IPS DF 19.7 (cell line): ENCODE data around the gene ATF2.

ENCODE experiments used
- DNase-seq: peaks from one replicate; pipeline ENCODE4 v3.0.0-alpha.2; 2013; ENCODE audit warnings: low read depth, low spot score

Gene ATF2

GRCh38 chr2:175167792-175168563, at the start of gene ATF2:
Gene ATF2, minus strand, starts transcription at chr2:175168203. Its CDS starts 31,760 bp downstream, at chr2:175136443.
- peak; percentile 96 for DNase-seq

- no peak for DNase-seq
These were observed 39.9 kb upstream of the ATF2 start for GRCh38 chr2:175207741-175208438.

GRCh38 chr2:175206866-175207265, 38.9 kb upstream of the ATF2 start:
- DNase-seq, result no peak

DNA sequence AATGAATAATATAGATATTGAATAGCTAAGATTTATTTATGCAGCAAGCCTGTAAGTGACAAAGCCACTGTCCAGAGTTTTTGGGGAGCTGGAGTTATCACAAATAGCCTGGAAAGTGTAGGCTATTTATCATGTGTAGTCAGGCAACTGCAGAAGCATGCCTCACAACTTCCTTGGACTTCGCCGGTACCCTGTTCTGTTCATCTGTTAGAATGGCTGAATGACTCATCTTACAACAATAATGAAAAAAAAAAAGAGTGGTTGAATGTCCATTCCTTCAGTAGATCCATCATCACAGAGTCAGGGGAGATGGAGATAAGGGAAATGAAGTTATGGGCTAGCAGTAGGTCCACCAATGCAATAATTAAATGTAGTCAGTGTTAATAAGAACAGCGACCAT, 37.5 kb upstream of the ATF2 start:
- no peak for DNase-seq

DNA sequence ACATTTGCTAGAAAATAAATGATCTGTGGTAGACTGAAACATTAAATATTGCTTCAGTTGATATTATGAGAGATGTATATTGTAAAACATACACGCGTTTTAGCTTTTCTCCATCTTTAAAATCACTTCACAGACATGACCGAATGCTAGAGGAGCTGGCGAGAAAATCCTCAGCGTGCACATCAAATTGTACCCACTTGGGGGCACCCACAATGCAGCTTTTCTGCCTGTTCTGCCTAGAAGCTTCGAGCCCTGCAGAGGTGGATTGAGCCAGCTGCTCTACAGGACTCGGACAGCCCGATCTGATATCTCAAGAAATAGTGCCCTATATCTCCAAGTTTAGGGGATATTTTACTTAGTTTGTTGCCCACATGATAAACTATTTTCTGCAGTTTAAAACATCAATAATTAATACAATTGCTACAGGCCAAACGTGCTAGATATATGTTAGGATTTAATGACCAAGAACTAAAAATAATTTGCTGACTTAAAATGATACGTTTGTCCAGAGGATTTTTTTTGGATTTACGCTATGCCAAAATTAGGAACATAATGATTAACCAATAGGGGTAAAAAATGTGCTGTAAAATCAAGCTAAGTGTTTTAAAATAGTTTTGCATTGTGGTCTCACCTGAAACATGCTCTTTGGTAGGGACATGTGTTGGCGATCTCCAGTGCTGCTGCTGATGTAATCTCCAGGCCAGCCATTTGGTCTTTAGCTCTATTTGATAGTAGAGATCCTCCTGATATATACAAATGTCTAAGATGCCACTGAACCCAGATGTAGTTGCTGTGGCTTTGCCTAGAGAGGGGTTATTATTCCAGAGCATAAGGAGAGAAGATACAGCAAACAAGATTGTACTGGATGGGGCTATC, 35.9 kb upstream of the ATF2 start:
- peak; percentile 28 for DNase-seq

- no peak for DNase-seq
These were observed 27.0 kb upstream of the ATF2 start for GRCh38 chr2:175195012-175195411.

DNA sequence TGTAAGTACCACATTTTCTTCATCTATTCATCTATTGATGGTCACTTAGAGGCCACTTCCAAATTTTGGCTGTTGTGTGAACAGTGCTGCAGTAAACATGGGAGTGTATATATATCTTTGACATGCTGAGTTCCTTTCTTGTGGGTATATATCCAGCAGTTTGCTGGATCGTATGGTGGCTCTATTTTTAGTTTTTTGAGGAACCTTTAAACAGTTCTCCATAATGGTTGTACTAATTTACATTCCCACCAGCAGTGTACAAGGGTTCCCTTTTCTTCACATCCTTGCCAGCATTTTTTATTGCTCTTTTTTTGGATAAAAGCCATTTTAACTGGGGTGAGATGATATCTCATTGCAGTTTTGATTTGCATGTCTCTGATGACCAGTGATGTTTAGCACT, 20.8 kb upstream of the ATF2 start:
- no peak for DNase-seq

DNA sequence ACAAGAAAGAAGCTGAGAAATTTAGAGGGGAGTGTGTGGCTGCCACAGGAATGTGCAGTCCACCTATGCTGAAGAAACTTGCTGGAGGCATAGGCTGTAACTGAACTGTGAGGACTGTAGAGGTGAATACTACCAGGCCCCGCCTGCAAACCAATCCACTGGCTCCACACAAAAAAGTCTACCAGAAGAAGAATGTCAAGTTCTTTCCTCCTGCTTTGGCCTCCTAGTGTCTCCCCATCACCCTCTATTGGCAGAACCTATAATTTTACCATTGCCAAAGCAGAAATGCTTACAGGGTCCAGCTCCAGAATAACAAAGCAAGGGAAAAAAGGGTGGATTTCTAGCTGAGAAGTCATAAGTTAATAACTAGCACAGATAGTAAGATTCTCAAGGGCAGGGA, 19.4 kb upstream of the ATF2 start:
- no peak for DNase-seq

- no peak for DNase-seq
These were observed 15.7 kb upstream of the ATF2 start for GRCh38 chr2:175183674-175184073.

DNA sequence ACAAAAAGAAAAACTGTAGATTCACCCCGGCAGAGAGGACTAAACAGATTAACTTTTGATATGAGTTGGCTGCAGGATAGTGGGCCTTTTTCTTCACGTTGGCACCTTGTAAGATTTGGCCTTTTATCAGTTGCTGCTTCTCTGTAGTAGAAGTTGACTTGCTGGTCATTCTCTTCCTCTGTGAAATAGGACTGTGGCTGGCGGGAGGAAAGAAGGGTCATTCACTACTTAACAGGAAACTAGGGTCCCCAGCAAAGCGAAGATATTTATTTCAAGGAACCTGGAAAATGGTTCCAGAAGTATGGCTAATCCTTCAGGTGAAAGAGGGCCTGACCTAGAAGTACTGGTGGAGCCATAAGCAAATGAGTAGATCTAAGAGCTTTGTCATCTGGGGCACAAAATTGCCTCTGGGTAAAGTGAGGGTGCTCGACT, 13.9 kb upstream of the ATF2 start:
- DNase-seq, result no peak

DNA sequence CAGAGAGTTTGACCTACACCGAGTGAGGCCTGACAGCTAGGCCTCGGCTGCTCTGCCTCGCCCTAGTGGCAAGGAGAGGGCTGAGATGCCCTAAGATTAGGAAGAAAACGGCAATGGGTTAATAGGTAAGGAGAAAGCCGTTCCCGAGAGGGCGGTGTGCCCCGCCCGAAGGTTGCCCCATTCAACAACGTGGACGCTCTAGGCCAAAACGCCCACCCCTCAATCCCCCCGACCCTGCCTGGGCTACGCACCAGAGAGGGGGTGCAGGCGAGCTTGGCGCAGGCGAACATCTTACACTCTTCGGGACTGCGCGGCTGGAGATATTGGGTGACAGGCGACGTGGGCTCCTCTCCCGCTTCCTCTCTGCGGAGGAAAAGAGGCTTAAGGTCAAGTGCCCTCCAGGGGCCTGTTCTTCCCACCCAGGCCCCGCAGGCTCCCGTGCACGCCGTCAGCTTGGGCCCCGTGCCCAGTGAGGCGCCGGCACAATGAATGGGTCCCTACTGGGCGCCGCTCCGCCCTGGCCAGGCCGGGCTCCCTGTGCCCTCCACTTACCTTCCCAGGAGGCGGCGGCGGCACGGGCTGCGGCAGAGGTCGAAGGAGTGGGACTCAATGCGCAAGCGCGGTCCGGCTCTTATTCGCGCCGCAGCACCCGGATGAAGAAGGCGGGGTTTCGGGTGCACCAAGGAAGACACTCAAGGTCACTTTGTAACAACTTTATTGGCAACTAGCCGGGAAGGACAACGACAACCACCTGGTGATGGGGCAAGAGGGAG, 13.3 kb upstream of the ATF2 start, which contains the start of gene ATP5MC3:
TSS of gene ATP5MC3 (minus strand) at position 607 of the 773 bp plus-strand sequence. CDS start at position 290, 317 bp downstream.
- DNase-seq, result peak; percentile 83

DNA sequence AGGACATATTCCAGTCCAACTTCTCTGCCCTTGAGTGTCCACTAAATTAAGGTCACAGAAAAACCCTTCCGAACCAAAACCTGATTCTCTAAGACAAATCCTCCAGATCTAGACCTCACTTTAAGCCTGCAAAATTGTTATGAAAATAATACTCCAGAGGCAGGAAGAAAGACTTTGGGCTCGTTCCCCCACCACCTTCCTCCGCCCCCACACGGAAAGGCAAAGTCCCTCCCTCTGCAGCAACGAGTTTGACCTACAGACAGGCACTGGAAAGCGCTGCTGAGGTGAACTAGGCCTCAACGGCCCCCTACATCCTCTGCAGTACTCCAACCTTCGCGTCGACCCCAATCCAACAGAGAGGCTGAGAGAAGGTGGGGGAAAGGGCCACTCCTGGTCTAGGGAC, 12.7 kb upstream of the ATF2 start:
- DNase-seq, result no peak

GRCh38 chr2:175176624-175177023, 8.6 kb upstream of the ATF2 start:
- DNase-seq, result no peak

DNA sequence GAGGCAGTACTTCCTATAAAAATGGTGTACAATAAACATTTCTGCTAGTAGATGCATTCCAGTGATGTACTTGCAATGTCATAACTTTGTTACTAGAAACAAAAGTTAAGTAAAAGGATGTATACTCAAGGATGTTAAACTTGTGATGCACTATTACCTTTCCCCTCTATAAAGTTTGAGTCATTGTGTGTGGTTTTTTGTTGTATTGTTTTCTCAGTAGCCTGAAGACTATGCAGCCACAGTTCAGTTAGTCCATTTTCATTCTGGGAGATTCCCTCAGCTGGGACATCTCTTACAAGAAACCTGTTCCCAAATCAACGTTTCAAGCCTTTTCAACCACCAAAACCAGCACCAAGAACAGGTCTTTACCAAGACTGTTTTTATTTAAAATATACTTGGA, 7.9 kb upstream of the ATF2 start:
- DNase-seq, result no peak

- DNase-seq, result no peak
These were observed 7.3 kb upstream of the ATF2 start for GRCh38 chr2:175175320-175175719.

GRCh38 chr2:175170659-175171304, 2.8 kb upstream of the ATF2 start:
- DNase-seq, result no peak

GRCh38 chr2:175169191-175169590, 1.2 kb upstream of the ATF2 start:
- DNase-seq, result no peak

GRCh38 chr2:175168564-175168945, 552 bp upstream of the ATF2 start:
- DNase-seq, result no peak

DNA sequence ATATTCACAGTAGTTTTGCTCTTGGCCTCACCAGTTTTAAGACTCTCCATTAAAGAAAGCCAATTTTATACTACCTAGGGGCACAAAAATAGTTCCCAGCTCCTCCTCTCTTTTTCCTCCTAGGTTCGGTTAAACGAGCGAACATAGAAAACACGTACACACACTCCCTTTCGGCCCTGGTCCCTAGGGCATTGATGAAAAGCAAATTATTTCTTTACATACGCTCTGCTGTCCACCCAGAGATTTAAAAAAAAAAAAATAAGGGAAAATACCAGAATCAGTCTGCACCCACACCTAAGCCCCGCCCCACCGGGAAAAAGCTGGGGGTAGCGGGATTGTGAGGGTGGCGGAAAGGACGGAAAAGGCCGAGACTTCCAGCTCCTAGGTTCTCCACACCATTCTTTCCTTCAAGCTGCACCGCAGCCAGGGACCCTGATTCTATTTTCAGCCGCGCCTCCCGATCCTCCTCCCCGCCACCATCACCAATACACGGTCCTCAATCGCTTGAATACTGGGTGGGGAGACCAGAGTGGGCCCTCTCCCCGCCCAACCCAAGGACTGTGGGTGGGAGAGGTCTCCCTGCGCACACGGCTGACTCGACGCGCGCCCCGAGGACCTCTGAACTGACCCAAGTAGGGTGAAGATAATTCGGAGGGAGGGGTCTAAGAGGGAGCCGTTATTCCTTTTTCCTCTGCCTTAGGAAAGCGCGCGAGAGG, 769 bp downstream of the ATF2 start:
- no peak for DNase-seq

DNA sequence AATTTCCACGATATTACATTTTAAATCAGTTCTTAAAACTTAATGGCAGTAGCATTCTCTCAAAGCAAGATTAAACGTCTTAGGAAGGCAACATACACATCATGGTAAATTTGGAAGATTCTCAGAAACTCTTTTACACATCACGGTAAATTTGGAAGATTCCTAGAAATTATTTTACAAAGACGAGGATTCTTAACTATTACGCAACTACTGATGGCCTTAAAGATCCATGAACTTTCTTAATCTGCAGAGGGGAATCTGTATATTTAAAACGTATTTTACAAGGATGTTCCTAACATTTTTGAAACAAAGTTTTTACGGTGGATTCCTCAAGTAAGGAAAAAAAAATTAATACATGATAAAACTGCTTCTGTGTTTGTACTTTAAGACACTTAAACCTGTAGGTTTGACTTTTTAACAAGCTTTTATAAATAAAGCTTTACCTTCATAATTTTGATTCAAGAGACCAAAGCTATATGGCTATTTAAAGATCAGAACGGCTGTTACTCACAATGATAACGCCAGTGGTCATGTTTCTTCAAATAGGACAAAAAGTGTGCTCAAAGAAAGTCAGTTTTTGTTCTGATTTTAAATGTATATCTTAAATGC, 1.7 kb downstream of the ATF2 start:
- DNase-seq, result no peak
